ENCODE measurements around the gene OCIAD1. TPM values are rescaled to one million over a fixed set of nuclear protein-coding genes. Genes with fewer than 3 reads are reported as not detected.

OCIAD1 gene
- total RNA-seq, 4 donors from 2014 or later, result 104 to 264 (median 115) TPM

- Histone ChIP-seq H3K36me3 (no peaks in the 10 kb centered on the region), H3K4me3 (no peak overlapping the region), H3K27ac (no peak overlapping the region), H3K4me1 (peaks cover 5 to 10% (median 7%) of the 10 kb centered on the region in 4 donors), H3K9me3 (no peaks in the 10 kb centered on the region), H3K27me3 (no peaks in the 10 kb centered on the region)
- no peak for DNase-seq
- TF ChIP-seq CTCF (IDR thresholded peaks at IDR 0.05), result no peak
- TF ChIP-seq EP300 (IDR thresholded peaks at IDR 0.05; ENCODE audit: low read depth), result no peak
- no peak for TF ChIP-seq POLR2AphosphoS5 (IDR thresholded peaks at IDR 0.05)
- TF ChIP-seq POLR2A (IDR thresholded peaks at IDR 0.05), result no peak
- in situ Hi-C loops (cut with MboI; ENCODE audit: low pct_ligation_motif_present in 1 of 4, low pct_unique_long_range_greater_than_20kb in 1 of 4, low sequenced_read_pairs in 3 of 4), result no loop called here
- intact Hi-C loops (cut with DNase I; ENCODE audit: low total_unique reads), result no loop called here
These were observed 79.6 kb downstream of the OCIAD1 start for GRCh38 chr4:48910511-48910910.

Other genes with a start within 250 kb of the OCIAD1 start
- 100 to 1,000 TPM; 477 to 645 (median 545) TPM for gene FRYL, start 50.8 kb upstream of the OCIAD1 start, total RNA-seq
- 10 to 100 TPM in 3 of 4 donors, 1 to 10 TPM in 1; 4.4 to 71.7 (median 30.3) TPM for gene OCIAD2, start 75.7 kb downstream of the OCIAD1 start, total RNA-seq
- 10 to 100 TPM; 13.5 to 43.3 (median 34.8) TPM for gene CWH43, start 155.2 kb downstream of the OCIAD1 start, total RNA-seq